Measurements from ENCODE around the gene MYO5B.

GRCh38 chr18:49849331-49850217 lies 345.4 kb downstream of the MYO5B start:
- TF ChIP-seq CTCF (IDR thresholded peaks at IDR 0.05) = no peak
- TF ChIP-seq POLR2A (IDR thresholded peaks at IDR 0.05) = no peak
